Caco-2 (cell line): ENCODE results near the gene KLHL6. TPM values are rescaled to one million over a fixed set of nuclear protein-coding genes. Genes with fewer than 3 reads are reported as not detected.

Source experiments
- BruUV-seq: library from RNA; stranded (reverse); fragments of 400-500 nt; replicated peaks from 2 replicates; lab custom pipeline; 2021; lab: Mats Ljungman, UMichigan
- CTCF ChIA-PET: fragments of 300-600 bp; sonication (Branson Sonifier 250); formaldehyde crosslinking; loops from one replicate; lab custom pipeline; 2022; ENCODE audit warnings: antibody characterized with exemption; lab: Charles Lee
- POLR2A ChIA-PET: fragments of 300-600 bp; sonication (Branson Sonifier 250); formaldehyde crosslinking; loops from one replicate; lab custom pipeline; 2022; ENCODE audit warnings: antibody characterized with exemption; lab: Charles Lee
- DNase-seq, 2 experiments: peaks; one replicate each; pipeline versions ENCODE4 v3.0.0 to v3.0.0-alpha.2; 2020 to 2022
- H3K27me3 ChIP-seq: replicated peaks from 2 replicates; pipeline ENCODE4 v1.6.0; 2011; ENCODE audit warnings: low read length; ENCODE audit not compliant: control insufficient read depth, insufficient read depth
- H3K36me3 ChIP-seq: 2 replicates; pipeline ENCODE4 v1.5.1; 2011; ENCODE audit warnings: low read length; ENCODE audit not compliant: control insufficient read depth, insufficient read depth
- H3K4me1 ChIP-seq: fragments of 250-450 bp; sonication (Bioruptor Pico); 2 replicates; pipeline ENCODE4 v1.5.1; 2020; ENCODE audit warnings: mild to moderate bottlenecking
- H3K4me3 ChIP-seq: 2 replicates; pipeline ENCODE4 v1.5.1; 2011; ENCODE audit warnings: low read depth, mild to moderate bottlenecking, control low read depth, low read length
- H3K9me3 ChIP-seq: fragments of 250-450 bp; sonication (Bioruptor Pico); 2 replicates; pipeline ENCODE4 v1.5.1; 2020; ENCODE audit warnings: mild to moderate bottlenecking, moderate library complexity
- H3K27ac Mint-ChIP-seq: one replicate; pipeline ENCODE4 v1.8.0; 2022; ENCODE audit warnings: mixed read lengths; ENCODE audit not compliant: unreplicated experiment
- H3K27me3 Mint-ChIP-seq: one replicate; pipeline ENCODE4 v1.8.0; 2022; ENCODE audit warnings: mixed read lengths; ENCODE audit not compliant: insufficient read depth, unreplicated experiment
- H3K36me3 Mint-ChIP-seq: one replicate; pipeline ENCODE4 v1.8.0; 2022; ENCODE audit warnings: mild to moderate bottlenecking, mixed read lengths; ENCODE audit not compliant: insufficient read depth, unreplicated experiment
- H3K4me1 Mint-ChIP-seq: one replicate; pipeline ENCODE4 v1.8.0; 2022; ENCODE audit warnings: low read depth, mixed read lengths; ENCODE audit not compliant: unreplicated experiment
- H3K4me3 Mint-ChIP-seq: one replicate; pipeline ENCODE4 v1.8.0; 2022; ENCODE audit warnings: mild to moderate bottlenecking, moderate library complexity, mixed read lengths; ENCODE audit not compliant: unreplicated experiment
- H3K9me3 Mint-ChIP-seq: one replicate; pipeline ENCODE4 v1.8.0; 2022; ENCODE audit warnings: mixed read lengths; ENCODE audit not compliant: unreplicated experiment
- CTCF ChIP-seq, 2 experiments: fragments of 200-600 bp in 1 of 2; IDR thresholded peaks; 1 replicate in 1 of 2; 2 replicates in 1 of 2; pipeline versions ENCODE4 v1.5.1 to v1.8.0; 2011 to 2022; ENCODE audit warnings: antibody characterized with exemption in 1 of 2, control low read depth in 1 of 2, inconsistent platforms in 1 of 2, low read depth in 1 of 2, low read length in 1 of 2, mild to moderate bottlenecking in 1 of 2, moderate library complexity in 1 of 2; ENCODE audit not compliant: insufficient read depth in 1 of 2, severe bottlenecking in 1 of 2, unreplicated experiment in 1 of 2
- intact Hi-C: fragments of 100-400 bp; cut with micrococcal nuclease; formaldehyde crosslinking; loops from one replicate; pipeline ENCODE4 v1.10.0; 2022; ENCODE audit not compliant: unreplicated experiment
- total RNA-seq: library from RNA; stranded (reverse); gene quantifications from 2 replicates; pipeline ENCODE4 v1.2.3, GENCODE V29; 2022

Gene KLHL6
- total RNA-seq, 1 experiment from 2014 or later = not detected

GRCh38 chr3:183592821-183593220 is 37.3 kb upstream of the KLHL6 start:
- POLR2A ChIA-PET = no interaction called here

GRCh38 chr3:183591881-183592521 is 36.5 kb upstream of the KLHL6 start:
- no TSS peak for BruUV-seq
- Histone ChIP-seq H3K27me3 (no peaks in the 10 kb centered on the region), H3K4me3 (no peak overlapping the region), H3K4me1 (no peaks in the 10 kb centered on the region), H3K9me3 (no peaks in the 10 kb centered on the region), H3K36me3 (no peaks in the 10 kb centered on the region)
- H3K27ac Mint-ChIP-seq = no peak overlapping the region
- no peaks in the 10 kb centered on the region for H3K9me3 Mint-ChIP-seq
- no peaks in the 10 kb centered on the region for H3K36me3 Mint-ChIP-seq
- ChIA-PET CTCF (no interaction called here), POLR2A (no interaction called here)
- no peaks in the 10 kb centered on the region for H3K27me3 Mint-ChIP-seq
- no peaks in the 10 kb centered on the region for H3K4me1 Mint-ChIP-seq
- DNase-seq = no peak
- intact Hi-C loops = no loop called here
- TF ChIP-seq CTCF (IDR thresholded peaks at IDR 0.05; ENCODE audit: insufficient read depth in 1 of 2, low read depth in 1 of 2, low read length in 1 of 2, severe bottlenecking in 1 of 2, unreplicated experiment in 1 of 2) = no peak
- no peak overlapping the region for H3K4me3 Mint-ChIP-seq

More at GRCh38 chr3:183592821-183593220, 37.3 kb upstream of the KLHL6 start:
- Mint-ChIP-seq H3K9me3 (peaks cover 3% of the 10 kb centered on the region), H3K27ac (no peak overlapping the region), H3K36me3 (no peaks in the 10 kb centered on the region), H3K27me3 (no peaks in the 10 kb centered on the region), H3K4me1 (no peaks in the 10 kb centered on the region), H3K4me3 (no peak overlapping the region)
- Histone ChIP-seq H3K36me3 (no peaks in the 10 kb centered on the region), H3K27me3 (no peaks in the 10 kb centered on the region), H3K4me3 (no peak overlapping the region), H3K9me3 (peaks cover 6% of the 10 kb centered on the region; the same call in 1 of the 2 replicates), H3K4me1 (no peaks in the 10 kb centered on the region)
- TF ChIP-seq CTCF (IDR thresholded peaks at IDR 0.05; ENCODE audit: insufficient read depth in 1 of 2, low read depth in 1 of 2, low read length in 1 of 2, severe bottlenecking in 1 of 2, unreplicated experiment in 1 of 2) = no peak
- DNase-seq = no peak
- CTCF ChIA-PET = no interaction called here
- no TSS peak for BruUV-seq
- intact Hi-C loops = no loop called here

GRCh38 chr3:183590442-183590841 is 34.9 kb upstream of the KLHL6 start:
- no peaks in the 10 kb centered on the region for H3K9me3 ChIP-seq
- H3K4me3 ChIP-seq = no peak overlapping the region
- Mint-ChIP-seq H3K27me3 (no peaks in the 10 kb centered on the region), H3K27ac (no peak overlapping the region), H3K4me3 (no peak overlapping the region), H3K36me3 (no peaks in the 10 kb centered on the region), H3K9me3 (no peaks in the 10 kb centered on the region), H3K4me1 (no peaks in the 10 kb centered on the region)
- POLR2A ChIA-PET = no interaction called here
- H3K4me1 ChIP-seq = no peaks in the 10 kb centered on the region
- no peak for DNase-seq
- CTCF ChIA-PET = interaction anchor here (0.7 kb wide), 1 partner anchor 10 kb away, joined by 5 read pairs; no protein-coding TSS in a partner anchor
- no peaks in the 10 kb centered on the region for H3K36me3 ChIP-seq
- intact Hi-C loops = no loop called here
- no peak for TF ChIP-seq CTCF (IDR thresholded peaks at IDR 0.05; ENCODE audit: insufficient read depth in 1 of 2, low read depth in 1 of 2, low read length in 1 of 2, severe bottlenecking in 1 of 2, unreplicated experiment in 1 of 2)
- no peaks in the 10 kb centered on the region for H3K27me3 ChIP-seq
- no TSS peak for BruUV-seq
